CD4-positive, alpha-beta T cell (primary cell): ENCODE results near the gene STEAP3. TPM values are rescaled to one million over a fixed set of nuclear protein-coding genes. Genes with fewer than 3 reads are reported as not detected.

Experiments
- ATAC-seq: fragments of 200-7000 bp; cut with Tn5 transposase; one replicate; pipeline ENCODE4 v1.10.0; 2022; ENCODE audit warnings: mild to moderate bottlenecking; ENCODE audit not compliant: poor library complexity
- CTCF ChIA-PET: fragments of 350-600 bp; sonication (Branson Sonifier 250); formaldehyde crosslinking; loops from one replicate; lab custom pipeline; 2021; ENCODE audit warnings: antibody characterized with exemption, inconsistent platforms; lab: Charles Lee
- POLR2A ChIA-PET: fragments of 350-600 bp; sonication (Branson Sonifier 250); formaldehyde crosslinking; loops from one replicate; lab custom pipeline; 2021; ENCODE audit warnings: antibody characterized with exemption, inconsistent platforms; lab: Charles Lee
- DNase-seq, 14 experiments: peaks; one replicate each; pipeline ENCODE4 v3.0.0-alpha.2; 2013 to 2020; ENCODE audit warnings: mixed read lengths in 2 of 14
- H3K27ac ChIP-seq, 2 donors: one replicate each; pipeline versions ENCODE4 v1.5.1 to v1.7.0; 2013; ENCODE audit warnings: low read length in 2 of 2, low read depth in 1 of 2, mild to moderate bottlenecking in 1 of 2
- H3K27me3 ChIP-seq, 2 experiments: 1 replicate in 1 of 2; 2 replicates in 1 of 2; pipeline versions ENCODE4 v1.6.1 to v1.7.0; 2013; ENCODE audit warnings: low read length in 2 of 2, control low read depth in 1 of 2, mild to moderate bottlenecking in 1 of 2, moderate library complexity in 1 of 2; ENCODE audit not compliant: insufficient read depth in 2 of 2, control insufficient read depth in 1 of 2
- H3K36me3 ChIP-seq: one replicate; pipeline ENCODE4 v1.6.1; 2013; ENCODE audit warnings: low read length, control low read depth; ENCODE audit not compliant: insufficient read depth
- H3K4me1 ChIP-seq: one replicate; pipeline ENCODE4 v1.6.1; 2013; ENCODE audit warnings: low read length, control low read depth; ENCODE audit not compliant: insufficient read depth
- H3K4me3 ChIP-seq: one replicate; pipeline ENCODE4 v1.5.1; 2013; ENCODE audit warnings: mild to moderate bottlenecking, low read length, moderate library complexity
- H3K9me3 ChIP-seq, 2 experiments: 1 replicate in 1 of 2; 2 replicates in 1 of 2; pipeline versions ENCODE4 v1.6.1 to v1.7.0; 2013; ENCODE audit warnings: low read length in 2 of 2, mild to moderate bottlenecking in 2 of 2, control low read depth in 1 of 2, moderate library complexity in 1 of 2; ENCODE audit not compliant: control insufficient read depth in 1 of 2, insufficient read depth in 1 of 2
- H3K27ac Mint-ChIP-seq: one replicate; pipeline ENCODE4 v1.8.0; 2020; ENCODE audit warnings: mixed read lengths
- H3K27me3 Mint-ChIP-seq: one replicate; pipeline ENCODE4 v1.8.0; 2021; ENCODE audit warnings: mixed read lengths
- H3K36me3 Mint-ChIP-seq: one replicate; pipeline ENCODE4 v1.8.0; 2021; ENCODE audit warnings: low read depth, mixed read lengths
- H3K4me1 Mint-ChIP-seq: one replicate; pipeline ENCODE4 v1.8.0; 2021; ENCODE audit warnings: low read depth, mixed read lengths
- H3K4me3 Mint-ChIP-seq: one replicate; pipeline ENCODE4 v1.8.0; 2020; ENCODE audit warnings: mild to moderate bottlenecking, mixed read lengths
- H3K9me3 Mint-ChIP-seq: one replicate; pipeline ENCODE4 v1.8.0; 2020; ENCODE audit warnings: mixed read lengths
- CTCF ChIP-seq: fragments of 200-600 bp; IDR thresholded peaks from one replicate; pipeline ENCODE4 v1.8.0; 2022; ENCODE audit warnings: antibody characterized with exemption, mild to moderate bottlenecking
- intact Hi-C, 2 experiments: fragments of 100-400 bp; cut with DNase I in 1 of 2; cut with micrococcal nuclease in 1 of 2; formaldehyde crosslinking; loops; one replicate each; pipeline versions ENCODE4 v1.15.1 to v1.9.0; 2023 to 2025; cut with DNase I, micrococcal nuclease
- total RNA-seq, 174 experiments: library from RNA in 2 of 174; stranded (reverse) in 2 of 174; gene quantifications; one replicate each; pipeline ENCODE4 v1.2.3 and lab custom pipeline; 2021 to 2026

The STEAP3 gene
- total RNA-seq, 2 experiments from 2014 or later, result not detected

DNA sequence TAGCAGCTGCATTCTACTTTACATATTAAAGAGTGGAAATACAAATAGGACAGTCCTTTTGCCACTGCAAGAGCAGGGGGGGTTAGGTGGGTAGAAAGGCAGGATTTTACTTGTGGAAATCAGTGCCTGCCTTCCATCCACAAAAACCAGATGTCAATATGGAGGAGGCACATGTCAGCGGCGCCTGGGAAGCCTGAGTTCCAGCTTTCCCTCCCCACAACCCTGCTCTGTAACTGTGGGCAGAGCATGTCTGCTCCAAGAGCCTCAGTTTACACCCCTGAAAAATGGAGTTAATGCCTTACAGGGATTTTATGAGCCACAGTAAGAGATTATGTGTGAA is 32.9 kb downstream of the STEAP3 start:
- POLR2A ChIA-PET, result no interaction called here
- H3K4me1 ChIP-seq, result no peaks in the 10 kb centered on the region
- no peaks in the 10 kb centered on the region for H3K36me3 ChIP-seq
- CTCF ChIA-PET, result no interaction called here
- no peaks in the 10 kb centered on the region for H3K9me3 Mint-ChIP-seq
- no peak for TF ChIP-seq CTCF
- DNase-seq, result no peak
- intact Hi-C loops, result no loop called here
- H3K9me3 ChIP-seq, result no peaks in the 10 kb centered on the region
- no peak for ATAC-seq
- no peaks in the 10 kb centered on the region for H3K27me3 ChIP-seq
- no peak overlapping the region for H3K27ac ChIP-seq
- no peak overlapping the region for H3K27ac Mint-ChIP-seq
- no peaks in the 10 kb centered on the region for H3K4me1 Mint-ChIP-seq
- peaks cover 3% of the 10 kb centered on the region for H3K27me3 Mint-ChIP-seq
- no peaks in the 10 kb centered on the region for H3K36me3 Mint-ChIP-seq
- no peak overlapping the region for H3K4me3 Mint-ChIP-seq
- H3K4me3 ChIP-seq, result no peak overlapping the region

- Mint-ChIP-seq H3K4me3 (no peak overlapping the region), H3K27ac (no peak overlapping the region), H3K4me1 (no peaks in the 10 kb centered on the region), H3K27me3 (peaks cover 4% of the 10 kb centered on the region), H3K9me3 (no peaks in the 10 kb centered on the region), H3K36me3 (no peaks in the 10 kb centered on the region)
- DNase-seq, result no peak
- Histone ChIP-seq H3K9me3 (no peaks in the 10 kb centered on the region), H3K27me3 (no peaks in the 10 kb centered on the region), H3K36me3 (no peaks in the 10 kb centered on the region), H3K4me1 (no peaks in the 10 kb centered on the region), H3K4me3 (no peak overlapping the region), H3K27ac (no peak overlapping the region)
- ChIA-PET POLR2A (no interaction called here), CTCF (no interaction called here)
- TF ChIP-seq CTCF, result no peak
- no peak for ATAC-seq
- intact Hi-C loops, result no loop called here
Measured at GRCh38 chr2:119257198-119257597, 33.6 kb downstream of the STEAP3 start.

DNA sequence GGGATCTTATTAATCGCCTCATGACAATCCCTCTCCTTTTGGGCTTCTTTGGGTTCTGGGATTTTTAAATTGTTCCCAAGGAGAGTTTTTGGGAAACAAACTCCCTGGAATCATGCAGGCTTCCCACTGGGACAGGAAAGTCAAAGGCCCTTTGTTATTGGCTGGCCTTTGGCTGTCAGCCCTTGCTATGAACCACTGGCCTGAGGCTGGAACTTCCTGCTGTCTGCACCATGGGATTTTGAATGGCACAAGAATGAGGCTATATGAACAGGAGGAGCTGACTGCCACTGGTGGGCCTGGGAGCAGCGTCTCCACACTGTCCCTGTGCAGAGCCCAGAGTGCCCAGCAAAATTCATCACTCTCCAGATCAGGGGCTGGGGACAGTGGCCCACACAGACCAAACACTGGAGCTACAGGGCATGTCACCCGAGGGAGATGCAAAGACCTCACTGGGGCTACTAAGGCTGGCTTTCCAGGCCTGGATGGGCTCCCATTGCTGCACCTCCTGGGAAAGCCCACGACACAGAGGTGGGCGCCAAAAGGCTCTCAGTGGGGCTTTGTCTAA is 35.7 kb downstream of the STEAP3 start:
- Mint-ChIP-seq H3K4me3 (no peak overlapping the region), H3K27me3 (peaks cover 4% of the 10 kb centered on the region), H3K27ac (no peak overlapping the region), H3K36me3 (no peaks in the 10 kb centered on the region), H3K4me1 (no peaks in the 10 kb centered on the region), H3K9me3 (no peaks in the 10 kb centered on the region)
- Histone ChIP-seq H3K4me1 (no peaks in the 10 kb centered on the region), H3K36me3 (no peaks in the 10 kb centered on the region), H3K27me3 (no peaks in the 10 kb centered on the region), H3K4me3 (no peak overlapping the region), H3K27ac (no peak overlapping the region), H3K9me3 (no peaks in the 10 kb centered on the region)
- CTCF ChIA-PET, result no interaction called here
- intact Hi-C loops, result no loop called here
- POLR2A ChIA-PET, result no interaction called here
- no peak for TF ChIP-seq CTCF
- no peak for DNase-seq
- ATAC-seq, result no peak
